NAMALWA (cell line): ENCODE data around the gene ELAVL2.

Experiments used
- DNase-seq: peaks from one replicate; pipeline ENCODE4 v3.0.0-alpha.2; 2015; ENCODE audit warnings: low spot score

Gene ELAVL2

GRCh38 chr9:23721466-23721865 is 104.6 kb downstream of the ELAVL2 start:
- no peak for DNase-seq

DNA sequence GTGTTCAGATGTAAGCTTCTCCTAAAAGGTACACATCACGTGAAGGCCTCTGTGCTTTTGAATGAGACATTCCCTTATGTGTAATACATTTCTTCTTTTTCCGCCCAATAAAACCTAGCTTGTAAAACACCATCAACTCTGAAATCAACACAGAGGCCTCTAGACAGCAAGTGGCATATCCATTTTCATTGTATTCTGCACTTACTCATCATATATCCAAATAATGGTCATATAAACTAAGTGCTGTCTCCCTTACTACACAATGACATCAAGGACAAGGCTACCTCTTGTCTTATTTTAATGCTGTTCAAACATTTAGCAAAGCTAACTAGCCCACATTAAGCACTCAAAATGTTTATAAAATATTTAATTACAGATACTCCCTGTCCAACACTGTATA is 108.5 kb downstream of the ELAVL2 start:
- no peak for DNase-seq

DNA sequence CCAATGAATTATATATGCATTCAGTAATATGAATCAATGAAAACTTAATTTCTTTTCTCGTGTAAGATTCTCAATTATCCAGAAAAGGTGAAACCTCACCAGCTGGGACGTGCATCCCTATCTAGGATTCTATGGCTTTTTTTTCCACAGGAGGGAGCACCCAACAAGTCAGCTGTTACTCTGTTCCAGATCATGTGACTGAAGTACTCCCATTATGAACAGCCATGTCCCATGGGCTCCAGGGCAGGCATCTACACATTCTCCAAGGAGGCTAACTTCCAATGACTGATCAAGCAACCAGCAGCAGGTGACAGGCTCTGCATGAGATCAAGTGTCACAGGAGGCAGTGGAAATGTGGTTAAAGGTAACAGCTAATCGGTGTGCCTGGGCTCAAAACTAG is 118.8 kb downstream of the ELAVL2 start:
- DNase-seq: no peak

GRCh38 chr9:23702311-23702922 is 123.6 kb downstream of the ELAVL2 start:
- DNase-seq: no peak

- DNase-seq: no peak
Measured at GRCh38 chr9:23701291-23701690, 124.7 kb downstream of the ELAVL2 start.

DNA sequence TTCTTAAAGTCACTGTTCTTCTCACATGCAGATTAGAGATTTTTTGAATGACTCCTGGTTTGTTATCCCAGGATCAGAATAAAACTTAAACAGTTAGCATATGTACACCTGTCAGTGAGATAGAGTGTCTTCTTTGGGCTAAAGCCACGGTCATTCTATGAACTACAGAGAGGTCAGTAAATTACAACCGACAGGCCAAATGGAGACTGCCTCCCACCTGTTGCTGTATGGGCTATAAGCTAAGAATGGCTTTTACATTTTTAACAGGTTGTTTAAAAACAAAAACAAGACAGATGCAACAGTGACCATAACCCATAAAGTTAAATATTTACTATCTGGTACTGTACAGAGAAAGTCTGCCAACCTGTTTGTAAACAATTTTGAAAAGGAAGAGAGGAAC is 125.7 kb downstream of the ELAVL2 start:
- no peak for DNase-seq

DNA sequence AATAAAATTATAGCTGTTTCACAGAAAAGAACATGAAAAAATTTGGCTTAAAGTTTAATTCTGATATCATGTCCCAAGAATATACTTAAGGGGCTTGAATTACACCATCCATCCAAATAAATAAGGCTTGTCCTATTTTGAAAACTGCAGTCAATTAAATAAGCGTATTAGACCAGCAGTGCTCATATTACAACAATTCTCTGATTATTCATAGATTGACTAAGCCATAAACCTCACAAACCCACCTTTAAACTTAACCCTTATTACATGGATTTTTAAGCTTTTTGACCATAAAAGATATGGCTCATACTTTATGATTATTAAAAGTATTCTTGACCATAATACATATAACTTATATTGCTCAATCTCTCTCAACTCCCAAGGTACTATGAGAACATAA is 127.9 kb downstream of the ELAVL2 start:
- DNase-seq: no peak

- no peak for DNase-seq
Measured at GRCh38 chr9:23695572-23695971, 130.5 kb downstream of the ELAVL2 start.

DNA sequence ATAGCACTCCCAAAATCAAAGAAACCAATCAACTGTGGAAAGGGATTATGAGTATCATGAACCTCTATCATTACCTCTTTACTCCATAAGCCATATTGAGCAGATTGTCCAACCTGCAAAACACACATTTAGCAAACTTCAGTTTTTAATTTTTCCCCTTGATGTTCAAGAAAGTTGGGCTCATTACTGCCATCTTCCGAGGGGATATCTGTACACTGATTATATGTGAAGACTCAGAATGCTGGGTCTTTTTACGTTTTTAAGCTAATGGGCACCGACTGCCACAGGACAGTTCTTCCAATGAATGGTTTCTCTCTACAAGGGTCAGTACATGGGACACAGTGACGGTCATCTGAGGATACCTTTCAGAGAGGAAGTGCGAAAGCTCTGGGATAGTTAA is 132.7 kb downstream of the ELAVL2 start:
- no peak for DNase-seq

DNA sequence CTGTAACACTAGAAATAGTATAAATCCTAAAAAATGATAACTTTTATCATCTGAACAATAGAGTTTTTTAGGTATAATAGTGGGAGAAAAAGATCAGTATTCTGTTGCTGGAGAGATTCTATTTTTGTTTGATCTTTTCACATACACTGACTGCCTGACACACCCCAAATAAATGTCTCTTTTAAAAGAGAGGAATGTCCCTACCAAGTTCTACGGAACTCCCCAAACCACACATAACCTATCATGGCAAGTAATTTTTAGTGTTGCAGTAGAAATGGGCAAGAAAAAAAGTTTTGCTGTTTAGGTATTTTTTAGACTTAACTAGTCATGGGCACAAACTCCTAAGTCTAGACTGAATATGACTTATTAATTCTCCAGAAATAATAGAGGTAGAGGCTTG is 139.1 kb downstream of the ELAVL2 start:
- no peak for DNase-seq

GRCh38 chr9:23686257-23686656 is 139.8 kb downstream of the ELAVL2 start:
- no peak for DNase-seq

DNA sequence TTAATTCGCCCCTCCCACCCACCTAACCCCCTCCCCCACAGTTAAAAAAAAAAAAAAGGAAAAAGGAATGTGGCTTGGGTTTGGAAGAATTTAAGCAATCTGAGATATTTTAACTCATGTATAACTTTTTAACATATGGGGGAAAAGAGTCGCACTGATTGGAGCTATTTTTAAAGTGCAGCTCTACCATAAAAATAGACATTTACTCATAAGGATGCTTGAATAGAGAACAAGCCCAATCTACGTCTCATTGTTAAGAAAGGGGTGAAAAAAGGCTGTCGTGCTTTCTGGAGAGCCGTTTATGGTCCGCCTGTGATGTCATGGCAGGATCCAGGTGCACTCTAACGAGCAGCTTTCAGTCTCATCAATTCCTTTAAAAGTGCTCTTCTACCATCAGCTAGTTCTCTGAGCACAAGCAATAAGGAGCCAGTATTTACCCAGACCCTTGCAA is 142.4 kb downstream of the ELAVL2 start:
- DNase-seq: no peak

- DNase-seq: no peak
Measured at GRCh38 chr9:23682891-23683431, 143.1 kb downstream of the ELAVL2 start.

DNA sequence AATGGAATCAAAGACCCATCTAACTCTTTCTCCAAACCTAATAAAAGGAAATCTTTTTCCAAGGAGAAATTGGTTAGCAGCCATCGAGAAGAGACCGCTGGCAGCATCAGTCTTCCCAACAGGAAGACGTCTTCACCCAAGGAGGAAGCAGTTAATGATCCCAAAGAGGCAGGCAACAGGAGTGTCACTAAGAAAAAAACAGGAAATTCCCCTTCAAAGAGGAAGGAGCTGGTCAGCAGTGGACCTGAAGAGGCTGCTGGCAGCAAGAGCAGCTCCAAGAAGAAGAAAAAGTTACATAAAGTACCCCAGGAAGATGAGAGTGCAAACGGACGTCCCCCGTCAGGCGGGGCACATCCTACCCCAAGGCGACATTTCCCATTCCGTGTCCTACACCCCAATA is 143.7 kb downstream of the ELAVL2 start:
- no peak for DNase-seq

- no peak for DNase-seq
Measured at GRCh38 chr9:23677446-23677845, 148.6 kb downstream of the ELAVL2 start.

- no peak for DNase-seq
Measured at GRCh38 chr9:23674016-23674585, 151.9 kb downstream of the ELAVL2 start.

- no peak for DNase-seq
Measured at GRCh38 chr9:23672151-23672550, 153.9 kb downstream of the ELAVL2 start.

- no peak for DNase-seq
Measured at GRCh38 chr9:23669776-23670175, 156.3 kb downstream of the ELAVL2 start.

DNA sequence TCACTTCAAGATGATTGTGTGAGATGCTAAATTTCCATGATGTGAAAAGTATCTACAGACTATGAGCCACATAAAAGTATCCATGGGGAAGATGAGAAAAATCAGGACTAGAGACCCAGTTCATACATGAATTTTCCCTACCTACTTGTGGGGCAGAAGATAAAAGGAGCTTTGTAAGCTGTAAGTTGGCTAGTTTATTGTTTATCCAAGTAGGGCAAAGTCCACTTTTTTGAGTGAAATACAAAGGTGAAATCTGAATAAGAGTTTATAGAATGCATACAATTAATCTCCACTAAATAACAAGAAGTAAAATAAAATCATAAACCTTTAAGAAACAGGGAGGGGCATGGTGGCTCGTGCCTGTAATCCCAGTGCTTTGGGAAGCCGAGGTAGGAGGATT is 160.4 kb downstream of the ELAVL2 start:
- DNase-seq: no peak

- no peak for DNase-seq
Measured at GRCh38 chr9:23665051-23665450, 161.0 kb downstream of the ELAVL2 start.

DNA sequence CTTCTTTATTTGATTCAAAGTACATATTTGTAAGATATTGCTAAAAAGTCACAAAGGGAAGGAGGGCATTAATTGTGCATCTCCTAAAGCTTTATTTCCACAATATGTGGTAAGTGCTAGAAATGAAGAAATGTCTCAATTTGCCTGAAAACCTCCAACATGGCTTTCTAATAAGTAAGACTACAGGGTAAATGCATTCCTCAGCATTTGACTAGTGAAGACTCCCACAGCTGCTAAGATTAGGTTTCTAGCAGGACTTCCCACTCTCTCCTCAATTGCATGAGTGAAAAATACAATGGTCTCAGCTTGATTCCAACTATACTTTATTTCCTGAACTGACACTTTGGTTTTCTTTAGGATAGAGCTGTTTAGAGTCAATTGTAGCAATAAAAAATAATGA is 162.1 kb downstream of the ELAVL2 start:
- DNase-seq: no peak

GRCh38 chr9:23663536-23663935 is 162.5 kb downstream of the ELAVL2 start:
- no peak for DNase-seq

GRCh38 chr9:23663125-23663524 is 162.9 kb downstream of the ELAVL2 start:
- DNase-seq: no peak

GRCh38 chr9:23662320-23662719 is 163.7 kb downstream of the ELAVL2 start:
- no peak for DNase-seq
